Effector memory CD4-positive, alpha-beta T cell (primary cell): ENCODE data around the gene PI4KA.
"Not testable (repeated sequence)": the region's sequence is repeated elsewhere in the genome, so short reads cannot be mapped to it uniquely, and the experiment has no call there.

Experiments
- DNase-seq, 3 donors: peaks; one replicate each; pipeline ENCODE4 v3.0.0-alpha.2; 2020
- H3K27ac ChIP-seq: 2 replicates; pipeline ENCODE4 v1.7.0; 2013; ENCODE audit warnings: mild to moderate bottlenecking, low read length, moderate library complexity; ENCODE audit not compliant: insufficient read depth, poor library complexity, severe bottlenecking
- H3K27me3 ChIP-seq: replicated peaks from 2 replicates; pipeline ENCODE4 v1.7.0; 2013; ENCODE audit warnings: mild to moderate bottlenecking, low read length; ENCODE audit not compliant: insufficient read depth, control insufficient read depth, poor library complexity, severe bottlenecking
- H3K36me3 ChIP-seq: 2 replicates; pipeline ENCODE4 v1.7.0; 2013; ENCODE audit warnings: mild to moderate bottlenecking, low read length, moderate library complexity; ENCODE audit not compliant: control insufficient read depth, insufficient read depth
- H3K4me1 ChIP-seq: 2 replicates; pipeline ENCODE4 v1.7.0; 2013; ENCODE audit warnings: low read length, mild to moderate bottlenecking; ENCODE audit not compliant: control insufficient read depth, insufficient read depth, poor library complexity, severe bottlenecking
- H3K4me3 ChIP-seq: 2 replicates; pipeline ENCODE4 v1.7.0; 2013; ENCODE audit warnings: low read length, low read depth, mild to moderate bottlenecking; ENCODE audit not compliant: insufficient read depth, poor library complexity, severe bottlenecking
- H3K9me3 ChIP-seq: 2 replicates; pipeline ENCODE4 v1.7.0; 2013; ENCODE audit warnings: mild to moderate bottlenecking, low read length, moderate library complexity; ENCODE audit not compliant: control insufficient read depth

PI4KA gene

DNA sequence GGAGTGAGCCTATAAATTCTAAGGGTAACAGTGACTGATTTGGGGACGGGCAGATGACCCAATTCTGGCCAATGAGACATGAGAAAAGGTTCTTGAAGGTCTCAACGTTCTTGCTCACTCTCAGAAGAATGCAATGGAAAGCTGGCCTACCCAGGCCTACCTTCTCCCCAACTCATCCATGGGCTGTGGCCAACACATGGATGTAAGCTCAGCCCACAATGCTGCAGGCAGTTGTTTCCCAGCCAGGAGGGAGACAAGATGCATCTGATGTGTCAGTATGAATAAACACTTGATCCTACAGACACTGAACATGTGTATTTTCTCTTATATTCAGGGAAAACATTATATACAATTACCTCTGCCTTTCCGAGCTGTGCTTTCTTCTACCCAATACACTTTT lies 24.4 kb downstream of the PI4KA start:
- Histone ChIP-seq H3K36me3 (peaks cover 24% of the 10 kb centered on the region), H3K27me3 (no peaks in the 10 kb centered on the region)

DNA sequence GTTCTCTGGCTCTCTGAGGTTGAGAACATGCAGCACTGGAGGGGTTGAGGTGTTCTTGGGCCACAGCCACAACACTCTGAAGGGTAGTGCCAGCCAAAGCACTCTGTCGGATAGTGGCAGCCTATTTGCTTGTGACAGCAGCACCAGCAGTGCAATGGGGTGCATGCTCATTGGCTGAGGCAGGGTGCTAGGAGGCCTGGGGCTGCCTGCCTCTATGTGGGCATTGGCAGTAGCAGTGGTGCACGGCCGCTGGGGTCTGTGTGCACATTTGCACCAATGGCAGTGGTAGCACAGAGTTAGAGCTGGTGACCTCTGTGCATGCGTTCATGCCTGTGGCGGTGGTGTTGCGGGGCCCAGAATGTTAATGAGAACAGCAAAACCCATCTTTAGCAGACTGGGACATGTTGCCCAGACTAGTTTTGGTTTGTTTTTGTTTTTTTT lies 25.4 kb downstream of the PI4KA start:
- H3K27ac ChIP-seq = no peak overlapping the region
- H3K36me3 ChIP-seq = peaks cover 25% of the 10 kb centered on the region
- no peak overlapping the region for H3K4me3 ChIP-seq
- no peak for DNase-seq
- no peaks in the 10 kb centered on the region for H3K9me3 ChIP-seq
- H3K27me3 ChIP-seq = no peaks in the 10 kb centered on the region
- peaks cover 2% of the 10 kb centered on the region for H3K4me1 ChIP-seq

More for the DNA sequence above, 24.4 kb downstream of the PI4KA start:
- DNase-seq = no peak
- Histone ChIP-seq H3K4me3 (no peak overlapping the region), H3K9me3 (no peaks in the 10 kb centered on the region), H3K27ac (no peak overlapping the region), H3K4me1 (peaks cover 2% of the 10 kb centered on the region)

DNA sequence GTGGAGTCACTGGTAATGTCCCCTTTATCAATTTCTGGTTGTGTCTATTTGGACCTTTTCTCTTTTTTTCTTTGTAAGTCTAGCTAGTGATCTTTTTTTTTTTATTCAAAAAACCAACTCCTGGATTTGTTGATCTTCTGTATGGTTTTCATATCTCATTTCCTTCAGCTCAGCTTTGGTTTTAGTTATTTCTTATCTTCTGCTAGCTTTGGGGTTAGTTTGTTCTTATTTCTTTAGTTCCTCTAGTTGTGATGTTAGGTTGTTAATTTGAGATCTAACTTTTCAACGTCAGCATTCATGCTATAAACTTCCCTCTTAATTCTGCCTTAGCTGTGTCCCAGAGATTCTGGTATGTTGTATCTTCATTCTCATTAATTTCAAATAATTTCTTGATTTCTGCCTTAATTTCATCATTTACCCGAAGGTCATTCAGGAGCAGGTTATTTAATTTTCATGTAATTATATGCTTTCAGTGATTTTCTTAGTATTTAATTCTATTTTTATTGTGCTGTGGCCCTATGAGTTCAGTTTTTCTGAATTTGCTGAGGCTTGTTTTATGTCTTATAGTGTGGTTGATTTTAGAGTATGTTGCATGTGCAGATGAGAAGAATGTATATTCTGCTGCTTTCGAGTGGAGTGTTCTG lies 29.0 kb downstream of the PI4KA start:
- no peak for DNase-seq
- no peaks in the 10 kb centered on the region for H3K9me3 ChIP-seq
- H3K27me3 ChIP-seq = no peaks in the 10 kb centered on the region
- peaks cover 31% of the 10 kb centered on the region for H3K36me3 ChIP-seq
- no peak overlapping the region for H3K4me3 ChIP-seq
- H3K27ac ChIP-seq = no peak overlapping the region
- H3K4me1 ChIP-seq = no peaks in the 10 kb centered on the region

DNA sequence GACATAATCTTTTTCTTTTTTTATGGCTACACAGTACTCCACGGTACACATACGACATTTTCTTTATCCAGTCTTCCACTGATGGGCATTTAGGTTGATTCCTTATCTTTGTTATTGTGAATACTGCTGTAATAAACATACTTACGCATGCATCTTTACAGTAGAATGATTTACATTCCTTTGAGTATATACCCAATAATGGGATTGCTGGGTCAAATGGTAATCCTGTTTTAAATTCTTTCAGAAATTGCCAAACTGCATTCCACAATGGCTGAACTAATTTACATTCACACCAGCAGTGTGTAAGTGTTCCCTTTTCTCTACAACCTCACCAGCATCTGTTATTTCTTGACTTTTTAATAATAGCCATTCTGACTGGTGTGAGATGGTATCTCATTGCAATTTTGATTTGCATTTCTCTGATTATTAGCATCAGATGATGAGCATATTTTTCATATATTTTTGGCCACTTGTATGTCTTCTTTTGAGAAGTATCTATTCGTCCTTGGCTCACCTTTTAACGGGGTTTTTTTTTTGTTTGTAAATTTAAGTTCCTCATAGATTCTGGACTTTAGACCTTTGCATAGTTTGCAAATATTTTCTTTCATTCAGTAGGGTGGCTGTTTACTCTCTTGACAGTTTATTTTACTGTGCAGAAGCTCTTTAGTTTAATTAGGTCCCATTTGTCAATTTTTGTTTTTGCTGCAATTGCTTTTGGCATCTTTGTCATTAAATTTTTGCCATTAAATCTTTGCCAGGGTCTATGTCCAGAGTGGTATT lies 32.0 kb downstream of the PI4KA start:
- H3K27me3 ChIP-seq, H3K9me3 ChIP-seq, H3K27ac ChIP-seq, DNase-seq, H3K4me1 ChIP-seq, H3K4me3 ChIP-seq: not testable (repeated sequence)
- peaks cover 24% of the 10 kb centered on the region for H3K36me3 ChIP-seq

DNA sequence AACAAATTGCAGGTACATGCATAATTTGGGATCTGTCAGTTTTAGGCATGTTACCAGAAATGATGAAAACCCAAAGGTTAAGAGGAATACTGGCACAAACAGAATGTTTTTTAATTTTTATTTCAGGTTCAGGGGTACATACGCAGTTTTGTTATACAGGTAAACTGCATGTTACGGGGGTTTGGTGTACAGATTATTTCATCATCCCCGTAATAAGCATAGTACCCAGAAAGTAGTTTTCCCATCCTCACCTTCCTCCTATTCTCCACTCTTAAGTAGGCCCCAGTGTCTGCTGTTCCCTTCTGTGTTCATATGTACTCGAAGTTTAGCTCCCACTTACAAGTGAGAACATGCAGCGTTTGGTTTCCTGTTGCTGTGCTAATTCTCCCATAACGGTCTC lies 33.0 kb downstream of the PI4KA start:
- H3K9me3 ChIP-seq = no peaks in the 10 kb centered on the region
- no peaks in the 10 kb centered on the region for H3K27me3 ChIP-seq
- no peak for DNase-seq
- no peak overlapping the region for H3K4me3 ChIP-seq
- no peaks in the 10 kb centered on the region for H3K4me1 ChIP-seq
- H3K36me3 ChIP-seq = peaks cover 26% of the 10 kb centered on the region
- no peak overlapping the region for H3K27ac ChIP-seq

DNA sequence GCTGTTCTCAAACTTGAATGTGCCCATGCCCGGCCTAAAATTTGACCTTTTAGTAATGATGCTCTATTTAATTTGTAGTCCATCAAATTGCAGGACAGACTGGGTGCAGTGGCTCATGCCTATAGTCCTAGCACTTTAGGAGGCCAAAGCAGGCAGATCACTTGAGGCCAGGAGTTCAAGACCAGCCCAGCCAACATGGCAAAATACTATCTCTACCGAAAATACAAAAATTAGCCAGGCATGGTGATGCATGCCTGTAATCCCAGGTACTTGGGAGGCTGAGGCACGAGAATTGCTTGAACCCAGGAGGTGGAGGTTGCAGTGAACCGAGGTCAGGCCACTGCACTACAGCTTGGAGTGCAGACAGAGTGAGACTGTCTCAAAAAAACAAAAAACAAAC lies 33.4 kb downstream of the PI4KA start:
- H3K9me3 ChIP-seq, DNase-seq, H3K27ac ChIP-seq, H3K27me3 ChIP-seq, H3K4me3 ChIP-seq, H3K4me1 ChIP-seq: not testable (repeated sequence)
- peaks cover 30% of the 10 kb centered on the region for H3K36me3 ChIP-seq

DNA sequence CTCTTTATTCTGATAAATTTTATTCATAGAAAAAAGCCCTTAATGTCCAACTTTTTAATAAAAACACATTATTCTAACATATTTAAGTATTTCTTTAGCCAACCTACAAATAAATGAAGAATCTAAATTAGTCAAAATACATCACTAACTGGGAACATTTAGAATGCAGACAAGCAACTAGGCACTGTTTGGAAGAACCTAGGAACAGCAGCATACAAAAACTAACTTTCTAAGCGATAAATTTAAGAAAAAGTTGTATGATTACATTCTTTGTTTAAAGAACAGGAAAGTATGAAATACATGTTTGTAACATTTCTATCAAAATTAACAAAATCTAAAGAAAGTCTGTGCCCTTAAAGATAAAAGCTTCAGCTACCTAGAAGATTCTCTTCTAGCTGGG lies 35.3 kb downstream of the PI4KA start:
- DNase-seq = no peak
- H3K4me1 ChIP-seq = no peaks in the 10 kb centered on the region
- H3K4me3 ChIP-seq = no peak overlapping the region
- H3K27me3 ChIP-seq = no peaks in the 10 kb centered on the region
- peaks cover 43% of the 10 kb centered on the region for H3K36me3 ChIP-seq
- H3K9me3 ChIP-seq = no peaks in the 10 kb centered on the region
- H3K27ac ChIP-seq = no peak overlapping the region

DNA sequence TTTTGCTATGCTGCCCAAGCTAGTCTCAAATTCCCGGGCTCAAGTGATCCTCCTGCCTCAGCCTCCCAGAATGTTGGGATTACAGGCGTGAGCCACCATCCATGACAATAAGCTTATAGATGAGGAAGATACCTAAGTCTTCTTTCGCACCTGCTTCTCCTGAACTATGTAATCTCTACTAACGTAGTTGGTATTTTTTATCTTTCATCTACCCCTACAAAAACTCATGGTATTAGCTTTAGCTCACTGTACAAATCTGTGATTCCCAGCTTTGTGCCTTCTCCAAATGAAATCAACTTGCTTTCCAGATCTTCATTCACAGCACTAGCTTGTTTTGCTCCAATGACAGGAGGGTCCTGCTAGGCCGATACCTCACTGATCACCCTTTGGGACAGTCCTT lies 36.4 kb downstream of the PI4KA start:
- Histone ChIP-seq H3K4me1 (no peaks in the 10 kb centered on the region), H3K27ac (no peak overlapping the region), H3K4me3 (no peak overlapping the region), H3K27me3 (no peaks in the 10 kb centered on the region), H3K9me3 (no peaks in the 10 kb centered on the region), H3K36me3 (peaks cover 44% of the 10 kb centered on the region)
- no peak for DNase-seq

DNA sequence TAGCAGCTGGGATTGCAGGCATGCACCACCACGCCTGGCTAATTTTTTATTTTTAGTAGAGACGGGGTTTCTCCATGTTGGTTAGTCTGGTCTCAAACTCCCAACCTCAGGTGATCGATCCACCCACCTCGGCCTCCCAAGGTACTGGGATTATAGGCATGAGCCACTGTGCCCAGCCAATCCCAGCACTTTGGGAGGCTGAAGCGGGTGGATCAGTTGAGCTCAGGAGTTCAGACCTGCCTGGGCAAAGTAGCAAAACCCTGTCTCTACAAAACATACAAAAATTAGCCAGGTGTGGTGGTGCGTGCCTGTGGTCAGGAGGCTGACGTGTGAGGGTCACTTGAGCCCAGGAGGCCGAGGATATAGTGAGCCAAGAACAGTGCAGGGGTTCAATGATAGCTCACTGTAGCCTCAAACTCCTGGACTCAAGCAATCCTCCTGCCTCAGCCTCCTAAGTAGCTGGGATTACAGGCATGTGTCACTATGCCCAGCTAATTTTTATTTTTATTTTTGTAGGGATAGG lies 36.8 kb downstream of the PI4KA start:
- DNase-seq, H3K4me3 ChIP-seq, H3K9me3 ChIP-seq, H3K27ac ChIP-seq, H3K4me1 ChIP-seq, H3K27me3 ChIP-seq: not testable (repeated sequence)
- peaks cover 49% of the 10 kb centered on the region for H3K36me3 ChIP-seq

DNA sequence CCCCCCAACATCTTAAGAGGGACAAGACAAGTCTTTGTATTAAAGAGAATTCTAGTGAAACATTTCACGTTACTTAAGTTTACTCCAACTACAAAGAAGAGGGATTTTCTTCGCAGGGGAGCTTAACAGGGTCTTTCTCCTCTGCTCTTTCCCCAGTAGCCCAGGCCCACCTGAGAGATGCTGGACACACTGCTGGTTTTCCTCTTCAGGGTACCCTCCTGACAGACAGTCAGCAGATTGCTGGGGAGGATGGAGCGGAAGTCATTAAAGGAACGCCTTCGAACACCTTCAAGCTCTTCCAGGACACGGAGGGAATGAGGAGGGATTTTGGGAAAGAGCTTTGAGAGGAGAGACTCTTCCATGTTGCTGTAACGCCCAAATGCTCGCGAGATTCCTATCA lies 39.1 kb downstream of the PI4KA start:
- no peak overlapping the region for H3K27ac ChIP-seq
- H3K27me3 ChIP-seq = no peaks in the 10 kb centered on the region
- H3K4me3 ChIP-seq = no peak overlapping the region
- DNase-seq = no peak
- no peaks in the 10 kb centered on the region for H3K4me1 ChIP-seq
- peaks cover 49% of the 10 kb centered on the region for H3K36me3 ChIP-seq
- no peaks in the 10 kb centered on the region for H3K9me3 ChIP-seq
